ENCODE measurements around the gene SLC35F3.

- TF ChIP-seq EZH2 (IDR thresholded peaks at IDR 0.05; ENCODE audit: borderline replicate concordance, low read depth, low read length, poor library complexity, severe bottlenecking) (no peak), CTCF (conservative IDR thresholded peaks at IDR 0.05; ENCODE audit: low read depth, low read length) (no peak)
Measured at GRCh38 chr1:234303231-234303630, 398.8 kb downstream of the SLC35F3 start.
